ENCODE measurements around the gene KIAA2012.

Gene KIAA2012

DNA sequence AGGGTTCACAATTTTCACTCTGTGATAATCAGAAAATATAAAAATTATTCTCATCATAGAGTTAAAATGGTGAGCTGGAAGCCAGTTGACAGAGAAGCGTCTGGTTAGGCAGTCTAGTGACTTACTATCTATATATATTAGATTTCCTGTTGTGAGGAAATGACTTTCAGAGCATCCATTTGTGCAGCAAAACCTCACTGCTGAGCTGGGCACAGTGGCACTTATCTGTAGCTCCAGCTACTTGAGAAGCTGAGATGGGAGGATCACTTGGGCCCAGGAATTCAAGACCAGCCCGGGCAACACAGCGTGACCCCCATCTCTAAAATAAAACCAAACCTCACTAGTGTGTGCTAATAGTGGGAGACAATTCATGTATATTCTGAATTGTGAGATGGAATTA lies 7.2 kb upstream of the KIAA2012 start:
- Histone ChIP-seq H4K20me1 (ENCODE audit: insufficient read depth, low read length) (no peaks in the 10 kb centered on the region), H3K36me3 (ENCODE audit: insufficient read depth, low read length) (no peaks in the 10 kb centered on the region), H2AFZ (ENCODE audit: low read depth, low read length) (no peak overlapping the region), H3K4me3 (ENCODE audit: low read depth in 1 of 2, low read length in 2 of 2) (no peak overlapping the region), H3K27me3 (ENCODE audit: insufficient read depth, low read length, poor library complexity) (peaks cover 5% of the 10 kb centered on the region), H3K79me2 (ENCODE audit: insufficient read depth, low read length) (no peaks in the 10 kb centered on the region), H3K4me2 (ENCODE audit: insufficient read depth, low read length) (no peak overlapping the region), H3K9me3 (ENCODE audit: insufficient read depth, low read length, severe bottlenecking) (no peaks in the 10 kb centered on the region), H3K27ac (ENCODE audit: low read length) (no peak overlapping the region), H3K9ac (ENCODE audit: low read depth, low read length) (no peak overlapping the region), H3K4me1 (ENCODE audit: insufficient read depth, low read length) (no peaks in the 10 kb centered on the region)
- no peak for TF ChIP-seq EZH2 (IDR thresholded peaks at IDR 0.05; ENCODE audit: borderline replicate concordance, low read depth, low read length, severe bottlenecking)
- no peak for TF ChIP-seq CTCF (IDR thresholded peaks at IDR 0.05; ENCODE audit: borderline replicate concordance, extremely low read depth, low read length, poor library complexity, severe bottlenecking)
- DNase-seq: no peak
- ATAC-seq (ENCODE audit: insufficient read depth, low read depth): no peak

DNA sequence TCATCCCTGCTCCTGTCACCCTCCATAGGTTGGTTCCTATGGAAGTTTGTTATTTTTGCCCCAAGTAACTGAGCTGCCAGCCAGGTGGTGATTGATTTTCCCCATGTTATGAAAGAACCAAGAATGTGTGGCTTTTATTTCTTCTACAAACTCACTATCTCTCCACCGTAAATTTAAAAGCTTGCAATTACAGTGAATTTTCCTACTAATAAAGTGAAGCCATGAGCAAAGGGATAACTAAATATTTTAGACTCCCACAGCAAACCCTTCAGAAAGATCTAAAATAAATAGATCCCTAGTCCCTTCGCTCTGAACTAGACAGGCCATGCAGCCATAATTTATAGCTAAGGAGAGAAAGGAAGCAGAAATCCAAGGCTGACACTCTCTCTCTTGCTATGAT lies 6.2 kb upstream of the KIAA2012 start:
- TF ChIP-seq CTCF (IDR thresholded peaks at IDR 0.05; ENCODE audit: borderline replicate concordance, extremely low read depth, low read length, poor library complexity, severe bottlenecking) (no peak), EZH2 (IDR thresholded peaks at IDR 0.05; ENCODE audit: borderline replicate concordance, low read depth, low read length, severe bottlenecking) (no peak)
- H3K27ac ChIP-seq (ENCODE audit: low read length): no peak overlapping the region
- ATAC-seq (ENCODE audit: insufficient read depth, low read depth) (no peak), DNase-seq (no peak)
- no peaks in the 10 kb centered on the region for H3K79me2 ChIP-seq (ENCODE audit: insufficient read depth, low read length)
- no peak overlapping the region for H2AFZ ChIP-seq (ENCODE audit: low read depth, low read length)
- peaks cover 5% of the 10 kb centered on the region for H3K27me3 ChIP-seq (ENCODE audit: insufficient read depth, low read length, poor library complexity)
- no peak overlapping the region for H3K9ac ChIP-seq (ENCODE audit: low read depth, low read length)
- no peaks in the 10 kb centered on the region for H3K4me1 ChIP-seq (ENCODE audit: insufficient read depth, low read length)
- no peaks in the 10 kb centered on the region for H3K36me3 ChIP-seq (ENCODE audit: insufficient read depth, low read length)
- no peak overlapping the region for H3K4me2 ChIP-seq (ENCODE audit: insufficient read depth, low read length)
- H3K9me3 ChIP-seq (ENCODE audit: insufficient read depth, low read length, severe bottlenecking): no peaks in the 10 kb centered on the region
- no peaks in the 10 kb centered on the region for H4K20me1 ChIP-seq (ENCODE audit: insufficient read depth, low read length)
- H3K4me3 ChIP-seq (ENCODE audit: low read depth in 1 of 2, low read length in 2 of 2): no peak overlapping the region

GRCh38 chr2:202067589-202067988 lies 5.5 kb upstream of the KIAA2012 start:
- DNase-seq (no peak), ATAC-seq (ENCODE audit: insufficient read depth, low read depth) (no peak)
- H3K79me2 ChIP-seq (ENCODE audit: insufficient read depth, low read length): no peaks in the 10 kb centered on the region
- no peak overlapping the region for H3K27ac ChIP-seq (ENCODE audit: low read length)
- no peaks in the 10 kb centered on the region for H4K20me1 ChIP-seq (ENCODE audit: insufficient read depth, low read length)
- H3K4me2 ChIP-seq (ENCODE audit: insufficient read depth, low read length): no peak overlapping the region
- no peaks in the 10 kb centered on the region for H3K4me1 ChIP-seq (ENCODE audit: insufficient read depth, low read length)
- no peak for TF ChIP-seq EZH2 (IDR thresholded peaks at IDR 0.05; ENCODE audit: borderline replicate concordance, low read depth, low read length, severe bottlenecking)
- no peak for TF ChIP-seq CTCF (IDR thresholded peaks at IDR 0.05; ENCODE audit: borderline replicate concordance, extremely low read depth, low read length, poor library complexity, severe bottlenecking)
- no peak overlapping the region for H2AFZ ChIP-seq (ENCODE audit: low read depth, low read length)
- H3K27me3 ChIP-seq (ENCODE audit: insufficient read depth, low read length, poor library complexity): peaks cover 5% of the 10 kb centered on the region
- no peak overlapping the region for H3K9ac ChIP-seq (ENCODE audit: low read depth, low read length)
- no peaks in the 10 kb centered on the region for H3K36me3 ChIP-seq (ENCODE audit: insufficient read depth, low read length)
- H3K4me3 ChIP-seq (ENCODE audit: low read depth in 1 of 2, low read length in 2 of 2): no peak overlapping the region
- H3K9me3 ChIP-seq (ENCODE audit: insufficient read depth, low read length, severe bottlenecking): no peaks in the 10 kb centered on the region

All from DND-41 (cell line).